HepG2 (cell line): ENCODE results near the gene ZNRF3. TPM values are rescaled to one million over a fixed set of nuclear protein-coding genes. Genes with fewer than 3 reads are reported as not detected.

Experiments
- ADNP ChIP-seq: sonication (generic); formaldehyde crosslinking; IDR thresholded peaks from 2 replicates; pipeline ENCODE4 v1.4.0; 2020; ENCODE audit warnings: missing genetic modification reagents
- BRCA1 ChIP-seq: sonication (generic); formaldehyde crosslinking; IDR thresholded peaks from 2 replicates; pipeline ENCODE4 v1.4.0; 2020; ENCODE audit warnings: missing genetic modification reagents
- CBX1 ChIP-seq: IDR thresholded peaks from one replicate; pipeline ENCODE4 v1.6.1; 2016; ENCODE audit warnings: antibody characterized with exemption, low read depth
- CEBPG ChIP-seq: IDR thresholded peaks from 2 replicates; pipeline ENCODE4 v1.6.1; 2016
- ELK4 ChIP-seq: sonication (generic); formaldehyde crosslinking; IDR thresholded peaks from 2 replicates; pipeline ENCODE4 v1.9.0; 2021; ENCODE audit warnings: missing genetic modification reagents, borderline replicate concordance
- ESRRA ChIP-seq: sonication (generic); formaldehyde crosslinking; IDR thresholded peaks from 2 replicates; pipeline ENCODE4 v1.5.1; 2020; ENCODE audit warnings: mild to moderate bottlenecking, low read depth, missing genetic modification reagents
- HINFP ChIP-seq: sonication (generic); formaldehyde crosslinking; IDR thresholded peaks from 2 replicates; pipeline ENCODE4 v1.4.0; 2020; ENCODE audit warnings: low read depth, mild to moderate bottlenecking, missing genetic modification reagents
- HNF1B ChIP-seq: sonication (generic); formaldehyde crosslinking; IDR thresholded peaks from 2 replicates; pipeline ENCODE4 v1.5.1; 2020; ENCODE audit warnings: mild to moderate bottlenecking, moderate library complexity, missing genetic modification reagents
- KLF9 ChIP-seq: IDR thresholded peaks from 2 replicates; pipeline ENCODE4 v1.6.1; 2016; ENCODE audit warnings: low read depth
- MBNL3 ChIP-seq: fragments of 250-450 bp; sonication (Bioruptor Pico); conservative IDR thresholded peaks from 2 replicates; pipeline ENCODE4 v1.8.0; 2022; ENCODE audit warnings: mild to moderate bottlenecking, inconsistent platforms
- ONECUT2 ChIP-seq: sonication (generic); formaldehyde crosslinking; IDR thresholded peaks from 2 replicates; pipeline ENCODE4 v1.4.0; 2020; ENCODE audit warnings: missing genetic modification reagents
- PHF20 ChIP-seq: sonication (generic); formaldehyde crosslinking; IDR thresholded peaks from 2 replicates; pipeline ENCODE4 v1.5.0; 2020; ENCODE audit warnings: mild to moderate bottlenecking, missing genetic modification reagents
- RAD51 ChIP-seq: fragments of 450-650 bp; IDR thresholded peaks from 2 replicates; pipeline ENCODE4 v1.6.1; 2016; ENCODE audit warnings: borderline replicate concordance
- SMAD1 ChIP-seq: sonication (generic); formaldehyde crosslinking; IDR thresholded peaks from 2 replicates; pipeline ENCODE4 v1.4.0; 2020; ENCODE audit warnings: missing genetic modification reagents, low read depth, mild to moderate bottlenecking, borderline replicate concordance
- SMARCE1 ChIP-seq: fragments of 450-650 bp; IDR thresholded peaks from 2 replicates; pipeline ENCODE4 v1.6.1; 2017; ENCODE audit warnings: borderline replicate concordance
- STAT6 ChIP-seq: sonication (generic); formaldehyde crosslinking; IDR thresholded peaks from 2 replicates; pipeline ENCODE4 v1.4.0; 2020; ENCODE audit warnings: missing genetic modification reagents, mild to moderate bottlenecking, borderline replicate concordance
- ZBTB7B ChIP-seq: sonication (generic); formaldehyde crosslinking; IDR thresholded peaks from 2 replicates; pipeline ENCODE4 v1.4.0; 2020; ENCODE audit warnings: missing genetic modification reagents
- ZNF143 ChIP-seq: sonication (generic); formaldehyde crosslinking; IDR thresholded peaks from 2 replicates; pipeline ENCODE4 v1.4.0; 2020; ENCODE audit warnings: missing genetic modification reagents
- ZNF670 ChIP-seq: sonication (generic); formaldehyde crosslinking; IDR thresholded peaks from 2 replicates; pipeline ENCODE4 v1.8.0; 2022; ENCODE audit warnings: mild to moderate bottlenecking, missing genetic modification reagents, borderline replicate concordance
- ZNF775 ChIP-seq: sonication (generic); formaldehyde crosslinking; IDR thresholded peaks from 2 replicates; pipeline ENCODE4 v1.4.0; 2020; ENCODE audit warnings: missing genetic modification reagents, mild to moderate bottlenecking, moderate library complexity, borderline replicate concordance
- ZNF878 ChIP-seq: sonication (generic); formaldehyde crosslinking; IDR thresholded peaks from 2 replicates; pipeline ENCODE4 v1.8.1; 2023; ENCODE audit warnings: mild to moderate bottlenecking, missing genetic modification reagents, moderate library complexity
- ZSCAN25 ChIP-seq: sonication (generic); formaldehyde crosslinking; IDR thresholded peaks from 2 replicates; pipeline ENCODE4 v1.8.0; 2022; ENCODE audit warnings: mild to moderate bottlenecking, missing genetic modification reagents
- ZZZ3 ChIP-seq: sonication (generic); formaldehyde crosslinking; IDR thresholded peaks from 2 replicates; pipeline ENCODE4 v1.4.0; 2020; ENCODE audit warnings: missing genetic modification reagents, mild to moderate bottlenecking, borderline replicate concordance
- polyA plus RNA-seq, 8 experiments: library from polyadenylated mRNA; depleted of rRNA in 3 of 8; stranded (reverse) in 7 of 8; unstranded in 1 of 8; fragments of >200 nt; fragmentation: Illumina TruSeq in 4 of 8; extraction: Trizol in 4 of 8; gene quantifications; 2 replicates each; pipeline versions ENCODE4 v1.2.1 to v1.2.3, GENCODE V29; 2011 to 2016; ENCODE audit warnings: low read depth in 4 of 8, missing spikeins in 1 of 8, mixed read lengths in 1 of 8; ENCODE audit not compliant: insufficient read depth in 1 of 8
- total RNA-seq, 5 experiments: library from RNA; depleted of rRNA; stranded (reverse); fragments of >200 nt; fragmentation: Illumina TruSeq; extraction: Trizol; gene quantifications; 2 replicates each; pipeline ENCODE4 v1.2.3, GENCODE V29; 2016; ENCODE audit warnings: low read depth in 1 of 5

The ZNRF3 gene
- total and polyA plus RNA-seq, 2 of the 13 experiments (the other 11 are each of a cell fraction or from before 2014, with no cell fraction given), result 20.3 to 36.7 TPM

- TF ChIP-seq HINFP (no peak), HNF1B (CRISPR knock-in tag) (no peak; the same call in 1 of the 2 replicates), RAD51 (no peak), SMAD1 (no peak), ONECUT2 (CRISPR knock-in tag) (no peak), ZNF775 (CRISPR knock-in tag) (no peak), ZNF878 (CRISPR knock-in tag) (no peak), PHF20 (CRISPR knock-in tag) (no peak), SMARCE1 (no peak), ZNF143 (CRISPR knock-in tag) (0 out of 2 replicates have a peak, but pooled peaks have one; percentile 34), STAT6 (CRISPR knock-in tag) (no peak), ADNP (no peak), CBX1 (no peak), ESRRA (CRISPR knock-in tag) (no peak), ELK4 (CRISPR knock-in tag) (no peak), ZBTB7B (CRISPR knock-in tag) (no peak), ZZZ3 (no peak), ZNF670 (CRISPR knock-in tag) (no peak), BRCA1 (CRISPR knock-in tag) (0 out of 2 replicates have a peak, but pooled peaks have one; percentile 32), KLF9 (CRISPR knock-in tag) (no peak), ZSCAN25 (CRISPR knock-in tag) (no peak), CEBPG (CRISPR knock-in tag) (0 out of 2 replicates have a peak, but pooled peaks have one; percentile 14), MBNL3 (CRISPR knock-in tag) (no peak)
Measured at GRCh38 chr22:29032014-29032475, 148.7 kb downstream of the ZNRF3 start (continued).
